Skeletal muscle tissue (tissue), 4 donors: Measurements from ENCODE around the gene TAF11L2. TPM values are rescaled to one million over a fixed set of nuclear protein-coding genes. Genes with fewer than 3 reads are reported as not detected.
"Not testable (repeated sequence)": the region's sequence is repeated elsewhere in the genome, so short reads cannot be mapped to it uniquely, and the experiment has no call there.

Experiments
- H3K27ac ChIP-seq: one replicate; pipeline ENCODE4 v1.7.0; 2013; ENCODE audit warnings: mild to moderate bottlenecking, low read depth, low read length, inconsistent platforms
- H3K27me3 ChIP-seq, 3 donors: one replicate each; pipeline ENCODE4 v1.7.0; 2013; ENCODE audit warnings: low read length in 3 of 3; ENCODE audit not compliant: control insufficient read depth in 3 of 3, insufficient read depth in 3 of 3
- H3K36me3 ChIP-seq, 3 donors: one replicate each; pipeline ENCODE4 v1.7.0; 2013; ENCODE audit warnings: low read length in 3 of 3; ENCODE audit not compliant: control insufficient read depth in 3 of 3, insufficient read depth in 3 of 3
- H3K4me1 ChIP-seq, 3 donors: one replicate each; pipeline ENCODE4 v1.7.0; 2013; ENCODE audit warnings: low read length in 3 of 3, mild to moderate bottlenecking in 3 of 3; ENCODE audit not compliant: control insufficient read depth in 3 of 3, insufficient read depth in 3 of 3
- H3K4me3 ChIP-seq, 3 donors: one replicate each; pipeline ENCODE4 v1.7.0; 2013; ENCODE audit warnings: low read length in 3 of 3
- H3K9ac ChIP-seq, 3 donors: one replicate each; pipeline ENCODE4 v1.7.0; 2013; ENCODE audit warnings: low read length in 3 of 3, mild to moderate bottlenecking in 3 of 3, moderate library complexity in 2 of 3, low read depth in 1 of 3
- H3K9me3 ChIP-seq, 3 donors: one replicate each; pipeline ENCODE4 v1.7.0; 2013; ENCODE audit warnings: low read length in 3 of 3; ENCODE audit not compliant: control insufficient read depth in 3 of 3
- total RNA-seq: library from RNA; depleted of rRNA; stranded (reverse); fragments of >200 nt; gene quantifications from one replicate; pipeline ENCODE4 v1.2.3, GENCODE V29; 2014
- donor health status: Osteomylitis.

The TAF11L2 gene
- total RNA-seq, 1 donor from 2014 or later, result not detected

GRCh38 chr5:17481378-17481777 is 16.7 kb upstream of the TAF11L2 start:
- H3K36me3 ChIP-seq, result no peaks in the 10 kb centered on the region
- no peaks in the 10 kb centered on the region for H3K9me3 ChIP-seq
- H3K27me3 ChIP-seq, result no peaks in the 10 kb centered on the region
- no peaks in the 10 kb centered on the region for H3K4me1 ChIP-seq
- H3K4me3 ChIP-seq, result no peak overlapping the region
- no peak overlapping the region for H3K9ac ChIP-seq
- no peak overlapping the region for H3K27ac ChIP-seq

- no peaks in the 10 kb centered on the region for H3K27me3 ChIP-seq
- no peaks in the 10 kb centered on the region for H3K36me3 ChIP-seq
Observed at GRCh38 chr5:17482790-17483189, 15.2 kb upstream of the TAF11L2 start.

GRCh38 chr5:17486464-17487173 is 11.4 kb upstream of the TAF11L2 start:
- not testable (repeated sequence) for H3K4me3 ChIP-seq, H3K9ac ChIP-seq, H3K27ac ChIP-seq, H3K4me1 ChIP-seq, H3K27me3 ChIP-seq, H3K9me3 ChIP-seq, H3K36me3 ChIP-seq

More at GRCh38 chr5:17482790-17483189, 15.2 kb upstream of the TAF11L2 start:
- Histone ChIP-seq H3K27ac (no peak overlapping the region), H3K9me3 (no peaks in the 10 kb centered on the region), H3K4me3 (no peak overlapping the region), H3K9ac (no peak overlapping the region), H3K4me1 (no peaks in the 10 kb centered on the region)

- H3K4me3 ChIP-seq, result no peak overlapping the region
- no peak overlapping the region for H3K9ac ChIP-seq
- no peaks in the 10 kb centered on the region for H3K4me1 ChIP-seq
- no peak overlapping the region for H3K27ac ChIP-seq
- no peaks in the 10 kb centered on the region for H3K9me3 ChIP-seq
- H3K27me3 ChIP-seq, result no peaks in the 10 kb centered on the region
- no peaks in the 10 kb centered on the region for H3K36me3 ChIP-seq
Observed at GRCh38 chr5:17487174-17487512, 10.9 kb upstream of the TAF11L2 start.

GRCh38 chr5:17491257-17491656 is 6.8 kb upstream of the TAF11L2 start:
- H3K4me1 ChIP-seq, H3K27me3 ChIP-seq, H3K36me3 ChIP-seq, H3K9ac ChIP-seq, H3K27ac ChIP-seq, H3K9me3 ChIP-seq, H3K4me3 ChIP-seq: not testable (repeated sequence)

GRCh38 chr5:17492770-17493169 is 5.3 kb upstream of the TAF11L2 start:
- Histone ChIP-seq H3K4me1 (no peaks in the 10 kb centered on the region), H3K36me3 (no peaks in the 10 kb centered on the region), H3K27ac (no peak overlapping the region), H3K9ac (no peak overlapping the region), H3K27me3 (no peaks in the 10 kb centered on the region), H3K4me3 (no peak overlapping the region), H3K9me3 (no peaks in the 10 kb centered on the region)

GRCh38 chr5:17497446-17497845 is 585 bp upstream of the TAF11L2 start:
- no peaks in the 10 kb centered on the region for H3K9me3 ChIP-seq
- no peaks in the 10 kb centered on the region for H3K4me1 ChIP-seq
- no peak overlapping the region for H3K27ac ChIP-seq
- H3K9ac ChIP-seq, result no peak overlapping the region
- no peak overlapping the region for H3K4me3 ChIP-seq
- H3K27me3 ChIP-seq, result no peaks in the 10 kb centered on the region
- H3K36me3 ChIP-seq, result no peaks in the 10 kb centered on the region

- H3K4me1 ChIP-seq, result no peaks in the 10 kb centered on the region
- H3K36me3 ChIP-seq, result no peaks in the 10 kb centered on the region
- no peak overlapping the region for H3K4me3 ChIP-seq
Observed at GRCh38 chr5:17511775-17512325, 13.8 kb downstream of the TAF11L2 start.

GRCh38 chr5:17517526-17517925 is 19.5 kb downstream of the TAF11L2 start:
- H3K4me1 ChIP-seq, H3K36me3 ChIP-seq, H3K4me3 ChIP-seq, H3K9ac ChIP-seq, H3K27me3 ChIP-seq, H3K27ac ChIP-seq, H3K9me3 ChIP-seq: not testable (repeated sequence)

More at GRCh38 chr5:17511775-17512325, 13.8 kb downstream of the TAF11L2 start:
- H3K27ac ChIP-seq, result no peak overlapping the region
- H3K9ac ChIP-seq, result no peak overlapping the region
- H3K9me3 ChIP-seq, result no peaks in the 10 kb centered on the region
- H3K27me3 ChIP-seq, result no peaks in the 10 kb centered on the region

- H3K9me3 ChIP-seq, H3K36me3 ChIP-seq, H3K4me3 ChIP-seq, H3K9ac ChIP-seq, H3K27me3 ChIP-seq, H3K27ac ChIP-seq, H3K4me1 ChIP-seq: not testable (repeated sequence)
Observed at GRCh38 chr5:17518067-17518466, 20.0 kb downstream of the TAF11L2 start, which contains the start of gene TAF11L3. Gene TAF11L3 (plus strand): TSS chr5:17518367.
